NK-92 treated with Interleukin-12 subunit alpha and Interleukin-12 subunit beta, amount 100 ng/mL, for 24 hours (cell line): ENCODE results near the gene RASSF8.

Experiments
- DNase-seq: peaks from one replicate; lab custom pipeline; 2025; lab: John Stamatoyannopoulos, UW

Gene RASSF8, protein sequence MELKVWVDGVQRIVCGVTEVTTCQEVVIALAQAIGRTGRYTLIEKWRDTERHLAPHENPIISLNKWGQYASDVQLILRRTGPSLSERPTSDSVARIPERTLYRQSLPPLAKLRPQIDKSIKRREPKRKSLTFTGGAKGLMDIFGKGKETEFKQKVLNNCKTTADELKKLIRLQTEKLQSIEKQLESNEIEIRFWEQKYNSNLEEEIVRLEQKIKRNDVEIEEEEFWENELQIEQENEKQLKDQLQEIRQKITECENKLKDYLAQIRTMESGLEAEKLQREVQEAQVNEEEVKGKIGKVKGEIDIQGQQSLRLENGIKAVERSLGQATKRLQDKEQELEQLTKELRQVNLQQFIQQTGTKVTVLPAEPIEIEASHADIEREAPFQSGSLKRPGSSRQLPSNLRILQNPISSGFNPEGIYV

DNA sequence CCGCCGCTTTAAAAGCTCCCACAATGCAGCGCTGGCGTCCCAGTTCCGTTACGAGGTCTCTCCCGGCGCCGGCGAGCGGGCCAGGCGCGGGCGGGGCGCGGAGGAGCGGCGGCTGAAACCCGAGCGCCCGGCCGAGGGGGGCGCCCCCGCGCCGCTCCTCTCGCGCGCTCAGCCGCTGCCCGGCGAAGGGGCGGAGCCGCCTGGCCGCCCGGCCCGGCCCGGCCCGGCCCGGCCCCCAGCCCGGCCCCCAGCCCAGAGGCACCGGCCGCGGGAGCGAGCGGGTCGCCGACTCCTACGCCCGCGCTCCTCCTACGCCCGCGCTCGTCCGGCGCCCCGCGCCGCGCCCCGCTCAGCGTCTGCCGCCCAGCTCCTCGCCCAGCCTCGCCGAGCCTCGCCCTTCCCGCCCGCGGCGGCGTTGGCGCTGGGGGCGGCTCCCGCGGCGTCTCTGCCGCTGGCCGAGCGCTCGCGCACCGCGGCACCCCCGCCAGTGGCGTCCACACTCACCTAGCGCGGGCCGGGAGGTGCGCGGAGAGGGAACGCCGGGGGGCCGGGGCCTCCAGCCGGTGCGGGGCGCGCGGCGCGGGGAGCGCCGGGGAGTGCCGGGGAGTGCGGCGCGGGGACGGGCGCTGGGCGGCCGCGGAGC is at the start of gene RASSF8:
Gene RASSF8 (plus strand): TSS at position 255 of the 643 bp plus-strand sequence. CDS start 96,662 bp downstream, outside the sequence.
- no peak for DNase-seq

DNA sequence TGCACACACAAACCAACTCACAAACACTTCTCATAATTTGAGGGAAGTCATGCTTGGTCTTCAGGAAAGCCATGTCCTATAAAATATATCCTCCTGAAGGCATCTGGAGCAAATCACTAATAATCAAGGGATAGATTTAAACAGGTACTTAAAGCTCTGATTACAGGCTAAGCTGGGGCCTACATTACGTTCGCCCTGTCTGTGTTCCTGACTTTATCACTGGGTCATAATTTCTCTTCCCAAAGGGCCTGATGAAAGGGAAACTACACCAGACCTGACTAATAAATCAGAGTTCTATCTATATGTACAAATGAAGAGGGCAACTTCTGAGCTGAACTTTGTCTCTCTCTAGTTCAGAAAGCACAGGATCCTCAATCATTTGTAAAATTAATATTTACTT is 43.9 kb upstream of the RASSF8 start:
- DNase-seq, result no peak

DNA sequence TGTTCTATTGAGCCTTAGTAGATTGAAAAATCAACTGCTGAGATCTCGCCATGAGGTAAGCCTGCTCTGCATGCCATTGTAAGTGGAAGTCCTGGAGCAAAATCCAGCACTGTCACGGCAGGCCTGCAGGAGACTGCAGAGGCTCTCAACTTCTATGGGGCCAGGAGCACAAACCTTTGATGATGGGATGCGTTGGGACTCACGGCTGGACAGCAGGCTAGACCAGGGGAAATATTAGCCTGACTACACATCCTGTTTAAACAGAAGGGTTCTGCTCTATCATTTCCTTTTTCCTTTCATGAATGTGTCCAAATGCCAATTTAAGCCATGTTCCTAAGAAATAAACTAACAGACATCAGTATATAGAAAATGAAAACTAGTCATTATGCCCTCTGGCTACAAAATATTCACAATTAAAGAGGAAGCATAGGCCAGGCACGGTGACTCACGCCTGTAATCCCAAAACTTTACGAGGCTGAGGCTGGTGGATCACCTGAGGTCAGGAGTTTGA is 33.9 kb upstream of the RASSF8 start:
- DNase-seq, result no peak

DNA sequence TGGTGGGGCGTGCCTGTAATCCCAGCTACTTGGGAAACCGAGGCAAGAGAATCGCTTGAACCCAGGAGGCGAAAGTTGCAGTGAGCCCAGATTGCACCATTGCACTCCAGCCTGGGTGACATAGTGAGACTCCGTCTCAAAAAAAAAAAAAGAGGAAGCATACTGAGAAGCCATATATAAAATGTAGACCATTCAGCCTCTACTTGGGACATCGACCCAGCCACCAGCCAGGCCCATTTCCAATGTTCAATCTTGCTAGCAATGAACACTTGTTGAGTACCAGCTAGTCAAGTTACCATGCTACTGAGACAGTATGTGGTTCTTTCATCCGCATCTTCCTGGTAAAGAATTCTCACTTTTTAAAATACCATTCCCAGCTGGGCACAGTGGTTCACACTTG is 33.4 kb upstream of the RASSF8 start:
- no peak for DNase-seq

DNA sequence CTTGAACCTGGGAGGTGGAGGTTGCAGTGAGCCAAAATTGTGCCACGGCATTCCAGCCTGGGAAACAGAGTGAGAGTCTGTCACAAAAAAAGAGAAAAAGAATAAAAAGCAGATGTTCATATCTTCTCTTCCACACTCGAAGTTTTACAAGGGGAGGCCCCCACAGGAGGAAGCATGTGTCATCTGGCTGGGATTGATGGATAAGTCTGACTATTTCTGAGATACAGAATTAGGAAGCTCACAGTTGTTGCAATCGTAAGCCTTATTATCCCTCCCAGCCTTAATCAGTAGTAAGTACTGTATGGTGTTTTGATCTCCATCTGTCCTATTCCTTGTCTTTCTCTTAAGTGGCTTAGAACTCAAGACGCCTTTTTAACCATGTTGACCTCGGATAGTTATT is 31.9 kb upstream of the RASSF8 start:
- DNase-seq, result no peak

DNA sequence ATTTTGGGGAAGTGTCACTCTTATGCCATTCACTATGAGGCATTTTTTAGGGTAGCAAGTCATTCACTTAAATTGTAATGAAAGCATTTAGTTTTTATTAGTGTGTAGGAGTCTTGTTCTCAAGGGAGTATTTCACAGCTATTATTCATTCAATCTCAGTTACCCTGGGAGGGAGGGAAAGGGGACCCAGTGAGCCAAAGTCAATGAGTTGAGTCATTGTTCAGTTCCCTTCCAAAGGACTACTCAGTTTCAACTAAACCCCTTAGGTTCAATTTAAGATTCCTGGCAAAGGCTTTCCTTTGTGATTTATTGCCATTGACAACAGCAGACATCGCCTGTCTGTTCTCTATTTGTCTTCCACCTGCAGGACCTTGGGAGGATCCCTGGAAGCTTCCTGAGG is 29.3 kb upstream of the RASSF8 start:
- DNase-seq, result no peak

DNA sequence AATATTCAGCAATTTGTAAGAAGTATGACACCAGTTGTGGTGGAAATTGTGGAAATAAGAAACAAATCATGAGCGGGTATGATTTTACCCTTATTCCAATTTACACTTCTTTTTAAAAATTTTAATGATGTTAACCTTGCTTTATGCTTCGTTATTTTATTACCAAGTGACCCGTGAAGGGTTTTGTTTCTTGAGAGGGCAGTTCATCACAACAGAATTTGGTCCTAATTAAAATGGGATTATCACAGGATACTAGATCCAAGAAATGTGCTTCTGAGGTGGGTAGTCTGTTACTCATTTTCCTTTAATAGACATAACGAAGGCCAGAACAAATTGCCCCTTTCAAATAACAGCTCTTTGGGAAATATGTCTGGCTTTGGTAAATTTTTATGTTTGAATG is 25.5 kb upstream of the RASSF8 start:
- DNase-seq, result no peak

DNA sequence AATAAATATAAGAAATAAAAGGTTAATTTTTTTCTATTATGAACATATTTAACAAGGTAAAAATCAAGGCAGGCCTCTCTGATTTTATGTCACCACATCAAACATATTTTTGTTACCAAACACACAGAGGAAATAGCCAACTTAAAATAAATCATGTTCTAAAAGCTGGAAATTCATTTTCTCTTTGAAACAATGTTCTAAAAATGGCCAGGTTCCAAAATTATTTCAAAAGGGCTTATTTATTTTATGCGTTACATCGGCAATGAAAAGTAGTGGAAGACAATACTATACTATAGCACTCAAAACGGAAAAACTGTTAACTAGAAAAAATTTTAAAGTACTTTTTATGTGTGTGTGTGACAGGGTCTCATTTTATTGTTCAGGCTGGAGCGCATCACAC is 24.0 kb upstream of the RASSF8 start:
- no peak for DNase-seq

DNA sequence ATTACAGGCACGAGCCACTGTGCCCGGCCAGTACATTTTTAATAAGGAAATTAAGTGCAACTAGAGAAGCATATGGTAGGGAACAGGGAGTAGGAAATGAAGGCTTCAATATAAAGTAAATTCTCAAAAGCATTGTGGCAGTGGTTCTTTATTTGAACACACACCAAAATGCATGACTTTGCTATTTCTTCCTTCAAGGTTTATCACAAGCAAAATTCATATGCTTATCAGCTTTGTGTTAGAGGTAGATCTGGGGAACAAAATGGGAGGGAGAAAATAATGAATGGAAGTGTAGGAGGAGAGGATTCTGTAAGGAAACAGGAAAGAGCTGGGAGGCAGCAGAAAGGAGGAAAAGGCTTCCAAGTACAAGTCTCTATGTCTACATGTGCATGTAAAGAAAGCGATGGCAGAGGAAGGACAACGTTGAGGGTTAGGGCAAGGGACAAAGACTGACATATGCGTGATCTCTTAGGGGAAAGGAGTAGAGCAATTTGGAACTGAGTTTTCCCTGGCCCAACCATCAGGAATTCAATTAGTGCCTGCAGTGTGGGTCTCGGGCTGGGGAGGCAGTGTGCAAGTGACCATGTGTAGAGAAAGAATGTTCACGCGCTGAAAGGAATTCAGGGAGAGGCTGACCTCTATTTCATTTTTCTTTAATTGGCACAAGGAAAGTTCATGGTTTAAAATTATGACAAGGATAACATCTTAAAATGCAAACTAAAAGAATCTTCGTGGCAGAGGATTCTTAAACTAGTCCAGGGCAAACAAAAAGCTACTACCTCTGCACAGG is 22.9 kb upstream of the RASSF8 start:
- no peak for DNase-seq

DNA sequence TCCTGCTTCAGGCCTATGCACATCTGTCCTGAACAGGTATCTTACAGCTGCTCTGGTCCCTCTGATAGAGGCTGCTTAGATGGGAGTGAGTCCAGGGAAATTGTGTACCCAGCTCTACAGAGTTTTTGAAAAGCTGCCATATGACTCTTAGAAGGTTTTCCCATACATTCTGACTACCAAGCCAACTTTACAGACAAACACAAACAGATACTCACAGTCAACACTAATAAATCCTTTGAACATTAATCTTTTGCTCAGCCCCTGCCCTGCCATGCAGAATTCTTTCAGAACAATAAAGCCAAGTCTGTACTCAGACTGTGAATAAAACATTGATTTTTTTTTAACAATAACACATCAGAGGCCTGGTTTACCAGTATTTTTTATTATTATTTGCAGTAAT is 21.4 kb upstream of the RASSF8 start:
- no peak for DNase-seq

DNA sequence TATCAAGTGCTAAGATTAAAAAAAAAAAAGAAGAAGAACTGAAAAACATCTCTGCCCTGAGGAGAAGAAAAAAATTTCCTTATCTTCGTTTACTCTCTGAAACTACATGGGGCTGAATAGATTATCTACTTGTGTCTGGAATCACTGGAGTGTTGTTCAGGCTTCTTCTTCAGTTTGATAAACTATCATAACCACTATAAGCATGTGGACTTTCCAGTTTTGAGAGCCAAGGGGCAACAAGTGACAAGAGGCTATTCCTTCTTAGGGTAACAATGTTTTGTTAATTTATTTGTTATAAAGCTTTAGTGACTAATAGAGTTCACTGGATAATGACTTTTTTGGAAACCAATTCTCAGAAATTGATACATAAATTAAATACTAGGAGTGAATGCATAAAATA is 19.9 kb upstream of the RASSF8 start:
- DNase-seq, result no peak

DNA sequence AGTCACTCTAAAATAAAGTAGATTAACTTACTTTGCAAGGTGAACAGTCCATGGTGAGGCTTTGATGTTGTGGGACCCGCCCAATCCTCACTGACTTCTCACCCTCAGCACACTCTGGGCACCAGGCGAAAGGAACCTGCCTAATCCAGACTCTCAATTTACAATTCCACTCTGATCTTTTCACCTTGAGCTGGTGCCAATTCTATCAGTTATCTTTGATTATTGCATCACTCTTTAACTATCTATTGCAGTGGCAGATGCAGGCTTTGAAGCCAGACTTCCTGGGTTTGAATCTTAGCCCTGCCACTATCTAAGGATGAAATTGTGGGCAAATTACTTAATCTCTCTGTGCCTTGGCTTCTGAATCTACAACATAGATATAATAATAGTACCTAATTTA is 18.9 kb upstream of the RASSF8 start:
- DNase-seq, result no peak

DNA sequence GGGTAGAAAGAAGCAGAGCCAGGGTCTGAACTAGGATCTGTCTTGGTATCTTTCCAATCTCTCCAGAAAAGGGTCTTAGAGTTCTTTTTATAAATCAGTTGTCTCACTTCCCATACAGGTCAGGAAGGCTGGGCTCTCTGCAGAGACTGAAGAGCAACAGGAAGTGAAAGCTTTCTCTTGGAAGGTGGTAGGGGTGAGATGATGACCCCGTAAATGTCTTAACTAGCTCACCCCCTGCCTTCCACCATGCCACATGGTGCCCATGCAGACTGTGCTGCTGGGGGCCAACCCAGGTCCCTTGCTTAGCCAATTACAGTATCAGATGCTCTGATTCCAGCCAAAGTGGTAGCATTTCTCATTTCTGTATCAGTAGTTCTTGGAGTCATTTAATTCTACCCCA is 17.6 kb upstream of the RASSF8 start:
- no peak for DNase-seq

DNA sequence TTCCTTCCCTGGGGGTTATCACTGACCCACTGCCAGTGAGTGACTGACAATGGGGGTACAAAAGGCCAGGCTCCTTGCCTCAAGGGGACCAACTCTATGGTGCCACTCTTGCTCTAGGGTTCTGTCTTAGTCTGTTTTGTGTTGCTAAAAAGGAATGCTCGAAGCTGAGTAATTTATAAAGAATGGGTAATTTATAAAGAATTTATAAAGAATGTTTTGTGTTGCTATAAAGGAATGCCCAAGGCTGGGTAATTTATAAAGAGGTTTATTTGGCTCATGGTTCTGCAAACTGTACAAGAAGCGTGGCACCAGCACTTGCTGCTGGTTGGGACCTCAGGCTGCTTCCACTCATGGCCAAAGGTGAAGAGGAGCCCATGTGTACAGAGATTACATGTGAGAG is 15.8 kb upstream of the RASSF8 start:
- DNase-seq, result no peak

DNA sequence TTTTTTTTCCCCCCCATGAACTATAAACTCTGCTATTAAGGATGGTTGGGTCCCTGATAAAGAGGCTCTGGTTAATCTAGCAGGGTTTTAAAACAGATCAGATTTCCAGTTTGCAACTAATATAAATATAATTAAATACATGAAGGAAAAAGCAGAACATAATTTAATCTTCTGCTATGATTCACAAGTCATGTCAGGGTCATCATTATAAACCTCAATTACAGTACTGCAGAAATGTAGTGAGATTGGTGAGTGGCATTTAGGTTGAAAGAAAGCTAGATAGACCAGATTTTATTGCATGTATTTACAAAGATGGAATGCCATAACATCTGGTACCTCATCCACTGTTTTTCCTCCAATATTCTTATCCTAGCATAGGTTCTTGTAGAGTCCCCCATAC is 14.5 kb upstream of the RASSF8 start:
- no peak for DNase-seq

DNA sequence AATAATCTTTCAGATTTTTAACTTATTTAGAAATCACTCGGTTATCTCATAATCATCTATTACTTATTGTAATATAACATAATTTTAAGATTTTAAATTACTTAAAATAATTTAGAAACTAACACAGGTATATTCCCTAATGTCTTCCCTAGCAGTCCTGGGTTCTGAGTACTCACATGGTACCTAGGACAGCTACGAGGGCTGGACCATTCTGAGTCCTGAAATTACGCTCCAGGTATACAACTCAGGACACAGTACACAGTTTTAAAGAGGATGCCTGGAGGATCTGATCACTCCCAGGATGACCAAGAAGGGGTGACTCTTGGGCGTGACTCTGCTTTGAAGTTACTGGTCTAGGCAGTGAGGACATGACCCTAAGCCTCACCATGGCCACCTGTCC is 9.1 kb upstream of the RASSF8 start:
- no peak for DNase-seq

DNA sequence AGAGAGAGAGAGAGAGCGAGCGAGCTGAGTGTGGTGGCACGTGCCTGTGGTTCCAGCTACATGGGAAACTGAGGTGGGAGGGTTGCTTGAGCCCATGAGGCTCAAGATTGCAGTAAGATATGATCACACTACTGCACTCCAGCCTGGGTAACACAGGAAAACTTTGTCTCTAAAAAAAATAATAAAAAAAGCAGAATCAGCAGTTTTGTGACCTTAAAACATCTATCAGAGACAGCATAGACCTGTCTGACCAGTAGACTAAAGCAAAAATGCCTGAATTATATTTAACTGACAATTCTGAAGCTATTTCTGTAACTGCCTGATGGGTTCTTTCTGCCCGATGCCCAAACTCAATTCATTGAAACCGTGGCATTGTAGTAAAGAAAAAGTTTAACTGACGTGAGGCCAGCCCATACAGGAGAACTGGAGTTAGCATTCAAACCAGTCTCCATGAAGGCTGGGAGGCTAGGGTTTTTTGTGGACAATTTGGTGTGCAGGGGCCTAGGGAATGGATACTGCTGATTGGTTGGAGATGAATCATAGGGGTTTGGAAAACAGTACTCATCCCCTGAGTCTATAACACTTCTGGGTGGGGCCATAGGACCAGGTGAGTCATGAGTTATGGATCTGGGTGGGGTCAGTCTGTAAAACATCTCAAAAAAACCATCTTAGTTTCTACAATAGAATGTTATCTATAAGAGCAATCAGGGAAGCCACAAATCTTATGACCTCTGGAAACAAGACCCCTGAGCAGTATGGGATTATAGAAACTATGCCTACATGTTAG is 8.0 kb upstream of the RASSF8 start:
- no peak for DNase-seq

DNA sequence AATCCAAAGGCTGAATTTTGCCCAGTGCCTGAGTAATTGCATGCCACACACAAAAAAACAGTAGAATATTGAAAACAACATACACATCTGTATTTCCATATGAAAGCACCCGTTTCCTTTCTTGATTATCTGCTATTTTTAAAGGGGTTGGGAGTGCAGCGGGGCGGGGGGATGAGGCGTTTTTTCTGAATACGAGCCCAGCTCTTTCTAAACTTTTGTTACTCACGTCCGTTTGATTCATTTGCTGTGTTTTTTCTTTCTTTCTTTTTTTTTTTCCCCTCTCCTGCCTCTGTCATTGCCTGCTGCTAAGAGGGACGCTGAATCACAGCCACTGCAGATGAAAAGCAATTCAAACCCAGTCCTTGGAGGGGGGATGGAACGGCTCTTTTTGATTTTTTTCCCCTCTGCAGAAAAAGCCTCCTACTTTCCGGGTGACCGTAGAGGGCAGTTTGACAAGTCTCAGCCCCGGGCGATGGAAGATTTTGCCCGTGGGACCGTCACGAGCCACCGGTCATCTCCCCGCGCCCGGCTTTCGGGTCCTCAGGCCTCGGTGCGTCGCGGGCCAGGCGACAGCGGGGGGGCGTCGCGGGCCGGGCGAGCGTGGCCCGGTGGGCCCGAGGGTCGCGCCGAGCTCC is 572 bp upstream of the RASSF8 start:
- DNase-seq, result no peak

DNA sequence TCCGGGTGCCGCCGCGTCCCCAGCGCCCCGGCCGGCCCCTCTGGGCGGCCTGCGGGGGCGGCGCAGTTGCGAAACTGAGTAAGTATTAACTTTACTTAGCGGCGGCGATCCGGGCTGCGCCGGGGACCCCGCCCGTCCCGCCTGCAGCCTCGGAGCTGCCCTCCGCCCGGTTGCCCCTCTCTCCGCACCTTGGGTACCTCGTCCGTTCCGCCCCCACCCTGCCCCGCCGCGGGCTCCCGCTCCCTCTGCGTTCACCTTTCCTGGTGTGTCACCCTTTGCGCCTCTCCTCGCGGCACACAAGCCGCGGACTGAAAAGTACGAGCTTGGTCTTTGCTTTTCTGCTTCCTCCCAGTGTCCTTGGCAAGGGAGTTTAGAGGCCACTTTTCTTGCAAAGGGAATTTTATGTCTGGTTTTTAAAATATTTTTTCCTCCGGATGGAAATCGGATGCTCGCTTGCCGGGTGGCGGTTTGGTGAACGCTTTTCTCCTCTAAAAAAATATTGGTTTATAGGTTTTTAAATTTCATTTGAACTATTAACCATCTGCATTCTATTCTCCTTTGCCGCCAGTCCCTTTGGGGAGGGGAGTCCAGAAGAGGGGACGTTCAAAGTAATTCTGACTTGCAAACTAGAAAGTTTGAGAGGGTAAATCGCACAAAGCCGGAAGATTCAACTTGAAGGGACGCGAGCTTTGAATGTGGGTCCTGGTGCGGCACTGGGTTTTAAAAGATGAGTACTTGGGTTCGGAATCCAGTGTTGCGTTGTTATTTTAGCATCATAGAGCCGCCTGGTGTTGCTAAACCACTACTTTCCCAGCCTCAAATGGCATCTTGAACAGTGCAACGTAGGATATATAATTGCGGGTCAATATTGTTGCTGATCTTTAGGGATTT is 834 bp downstream of the RASSF8 start:
- no peak for DNase-seq

DNA sequence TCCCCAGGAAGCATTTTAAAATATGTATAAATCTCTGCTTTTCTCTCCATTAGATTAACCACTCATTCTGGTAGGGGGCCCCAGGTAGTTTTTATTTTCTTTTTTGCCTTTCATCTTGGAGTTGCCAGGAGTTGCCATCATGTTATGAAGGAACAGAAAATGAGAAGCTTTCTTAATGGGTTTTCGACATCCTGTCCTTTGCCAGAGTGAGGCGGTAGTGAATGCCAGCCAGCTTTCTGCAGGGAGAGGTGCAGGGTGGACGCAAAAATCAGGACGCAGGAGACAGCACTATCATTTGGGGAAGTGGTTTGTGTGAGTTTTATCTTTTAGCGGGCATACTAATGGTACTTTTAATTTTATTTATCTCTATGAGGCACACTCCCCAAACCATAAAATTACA is 1.7 kb downstream of the RASSF8 start:
- DNase-seq, result no peak
